Lower lobe of right lung (tissue), 2 donors: ENCODE measurements around the gene GORASP2. TPM values are rescaled to one million over a fixed set of nuclear protein-coding genes. Genes with fewer than 3 reads are reported as not detected.

Experiments used
- ATAC-seq, 2 donors: fragments of 200-7000 bp; cut with Tn5 transposase; one replicate each; pipeline ENCODE4 v1.9.1; 2020 to 2022; ENCODE audit warnings: mild to moderate bottlenecking in 2 of 2, moderate library complexity in 2 of 2
- DNase-seq: peaks from one replicate; pipeline ENCODE4 v3.0.0-alpha.2; 2020
- H3K27ac ChIP-seq: fragments of 200-600 bp; one replicate; pipeline ENCODE4 v1.8.0; 2022
- H3K27me3 ChIP-seq: fragments of 200-600 bp; one replicate; pipeline ENCODE4 v1.8.0; 2022; ENCODE audit warnings: low read depth
- H3K36me3 ChIP-seq: fragments of 200-600 bp; one replicate; pipeline ENCODE4 v1.8.0; 2022; ENCODE audit warnings: mild to moderate bottlenecking
- H3K4me1 ChIP-seq: fragments of 200-600 bp; one replicate; pipeline ENCODE4 v1.8.0; 2022
- H3K4me3 ChIP-seq: fragments of 200-600 bp; one replicate; pipeline ENCODE4 v1.8.0; 2022; ENCODE audit warnings: mild to moderate bottlenecking
- H3K9me3 ChIP-seq: fragments of 200-600 bp; one replicate; pipeline ENCODE4 v1.8.0; 2022
- CTCF ChIP-seq: fragments of 200-600 bp; IDR thresholded peaks from one replicate; pipeline ENCODE4 v1.8.0; 2022; ENCODE audit warnings: antibody characterized with exemption, mild to moderate bottlenecking
- intact Hi-C: fragments of 100-400 bp; cut with DNase I; formaldehyde crosslinking; loops from one replicate; pipeline ENCODE4 v1.11.0; 2022
- long read RNA-seq: library from polyadenylated mRNA; unstranded; transcript quantifications from one replicate; pipeline ENCODE4 v2.0.0, GENCODE V29; 2021
- total RNA-seq: library from RNA; stranded (reverse); fragmentation: NEBNext Ultra II Directional; extraction: Animal tissue kit (Norgen Biotek cat#: 25700); gene quantifications from one replicate; pipeline ENCODE4 v1.2.1, GENCODE V29; 2021
- donor health status: DM: no; HTN: yes; CAD: no; lungs with severe emphysema.

The GORASP2 gene
- 64.9 TPM for total RNA-seq
- long read RNA-seq, transcript GORASP2-201 (10 exons, 3,173 nt), result major isoform, 52 of 83 reads
- long read RNA-seq, partial matches to known transcripts, result 17 of 83 reads
- long read RNA-seq, other reads (novel, unspliced or antisense), result 12 of 83 reads

GRCh38 chr2:170928824-170929685 is at the start of gene GORASP2:
TSS of gene GORASP2 (plus strand) at chr2:170929253. CDS start at chr2:170929341, 88 bp downstream.
- intact Hi-C loops, result no loop called here
- Histone ChIP-seq H3K27me3 (no peaks in the 10 kb centered on the region), H3K36me3 (no peaks in the 10 kb centered on the region), H3K9me3 (no peaks in the 10 kb centered on the region), H3K4me3 (peak within 1 kb of the TSS; percentile 93), H3K4me1 (peaks cover 45% of the 10 kb centered on the region), H3K27ac (peak within 1 kb of the TSS; percentile 96)
- DNase-seq (peak; percentile 99), ATAC-seq (peak; percentile 98 to 99)
- TF ChIP-seq CTCF, result peak; percentile 98

- intact Hi-C loops, result no loop called here
- DNase-seq, result no peak
- no peak for TF ChIP-seq CTCF
Observed at GRCh38 chr2:170881840-170882239, 47.2 kb upstream of the GORASP2 start.

GRCh38 chr2:170882758-170883157 is 46.3 kb upstream of the GORASP2 start:
- Histone ChIP-seq H3K36me3 (no peaks in the 10 kb centered on the region), H3K27ac (no peak overlapping the region), H3K27me3 (no peaks in the 10 kb centered on the region), H3K4me3 (no peak overlapping the region), H3K9me3 (no peaks in the 10 kb centered on the region), H3K4me1 (no peaks in the 10 kb centered on the region)
- ATAC-seq (no peak), DNase-seq (no peak)
- intact Hi-C loops, result no loop called here
- no peak for TF ChIP-seq CTCF

More at GRCh38 chr2:170881840-170882239, 47.2 kb upstream of the GORASP2 start:
- no peaks in the 10 kb centered on the region for H3K9me3 ChIP-seq
- no peak for ATAC-seq
- no peak overlapping the region for H3K27ac ChIP-seq
- no peaks in the 10 kb centered on the region for H3K36me3 ChIP-seq
- no peaks in the 10 kb centered on the region for H3K27me3 ChIP-seq
- H3K4me1 ChIP-seq, result no peaks in the 10 kb centered on the region
- H3K4me3 ChIP-seq, result no peak overlapping the region

- H3K36me3 ChIP-seq, result no peaks in the 10 kb centered on the region
- intact Hi-C loops, result no loop called here
- H3K9me3 ChIP-seq, result no peaks in the 10 kb centered on the region
- H3K4me1 ChIP-seq, result no peaks in the 10 kb centered on the region
- ATAC-seq (no peak), DNase-seq (no peak)
- H3K27me3 ChIP-seq, result no peaks in the 10 kb centered on the region
- no peak overlapping the region for H3K27ac ChIP-seq
- TF ChIP-seq CTCF, result no peak
- no peak overlapping the region for H3K4me3 ChIP-seq
Observed at GRCh38 chr2:170883683-170884082, 45.4 kb upstream of the GORASP2 start.

GRCh38 chr2:170885130-170885791 is 43.8 kb upstream of the GORASP2 start:
- no peak for TF ChIP-seq CTCF
- Histone ChIP-seq H3K27ac (no peak overlapping the region), H3K9me3 (no peaks in the 10 kb centered on the region), H3K36me3 (no peaks in the 10 kb centered on the region), H3K27me3 (no peaks in the 10 kb centered on the region), H3K4me3 (no peak overlapping the region), H3K4me1 (no peaks in the 10 kb centered on the region)
- intact Hi-C loops, result no loop called here
- no peak for ATAC-seq
- no peak for DNase-seq
